GM12864 (cell line): ENCODE measurements around the gene TAF5L.

ENCODE experiments used
- DNase-seq: peaks from one replicate; pipeline ENCODE4 v3.0.0-alpha.2; 2011; ENCODE audit warnings: low read depth
- H3K4me3 ChIP-seq: 2 replicates; pipeline ENCODE4 v1.5.1; 2011; ENCODE audit warnings: mild to moderate bottlenecking, low read depth, low read length, control low read depth
- TF ChIP-seq, protein P1 (sequence below): IDR thresholded peaks from 2 replicates; pipeline ENCODE4 v1.5.1; 2011; ENCODE audit warnings: low read depth, mild to moderate bottlenecking, moderate library complexity, low read length, control low read depth, inconsistent platforms; ENCODE audit errors: missing control alignments

The TAF5L gene

DNA sequence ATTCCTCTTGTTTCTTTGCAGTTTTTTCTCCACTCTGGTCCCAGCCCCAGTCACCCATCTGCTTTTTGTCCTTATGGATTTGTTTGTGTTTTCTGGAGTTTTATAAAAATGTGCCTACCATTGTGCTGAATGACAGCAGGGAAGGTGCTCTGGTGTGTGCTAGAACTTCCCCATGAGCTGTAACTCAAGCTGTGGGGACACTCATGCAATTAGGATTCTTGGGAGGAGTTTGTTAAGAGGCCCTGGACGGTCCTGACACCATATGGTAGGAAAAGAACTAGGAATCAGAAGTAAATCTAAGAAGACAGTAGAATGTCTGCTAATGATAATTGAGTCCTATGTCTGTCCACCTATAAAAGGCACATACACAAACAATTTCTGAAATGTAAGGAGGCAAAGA, 27.5 kb upstream of the TAF5L start:
- no peak for DNase-seq
- TF ChIP-seq, protein P1, sequence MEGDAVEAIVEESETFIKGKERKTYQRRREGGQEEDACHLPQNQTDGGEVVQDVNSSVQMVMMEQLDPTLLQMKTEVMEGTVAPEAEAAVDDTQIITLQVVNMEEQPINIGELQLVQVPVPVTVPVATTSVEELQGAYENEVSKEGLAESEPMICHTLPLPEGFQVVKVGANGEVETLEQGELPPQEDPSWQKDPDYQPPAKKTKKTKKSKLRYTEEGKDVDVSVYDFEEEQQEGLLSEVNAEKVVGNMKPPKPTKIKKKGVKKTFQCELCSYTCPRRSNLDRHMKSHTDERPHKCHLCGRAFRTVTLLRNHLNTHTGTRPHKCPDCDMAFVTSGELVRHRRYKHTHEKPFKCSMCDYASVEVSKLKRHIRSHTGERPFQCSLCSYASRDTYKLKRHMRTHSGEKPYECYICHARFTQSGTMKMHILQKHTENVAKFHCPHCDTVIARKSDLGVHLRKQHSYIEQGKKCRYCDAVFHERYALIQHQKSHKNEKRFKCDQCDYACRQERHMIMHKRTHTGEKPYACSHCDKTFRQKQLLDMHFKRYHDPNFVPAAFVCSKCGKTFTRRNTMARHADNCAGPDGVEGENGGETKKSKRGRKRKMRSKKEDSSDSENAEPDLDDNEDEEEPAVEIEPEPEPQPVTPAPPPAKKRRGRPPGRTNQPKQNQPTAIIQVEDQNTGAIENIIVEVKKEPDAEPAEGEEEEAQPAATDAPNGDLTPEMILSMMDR = no peak
- H3K4me3 ChIP-seq = no peak overlapping the region

DNA sequence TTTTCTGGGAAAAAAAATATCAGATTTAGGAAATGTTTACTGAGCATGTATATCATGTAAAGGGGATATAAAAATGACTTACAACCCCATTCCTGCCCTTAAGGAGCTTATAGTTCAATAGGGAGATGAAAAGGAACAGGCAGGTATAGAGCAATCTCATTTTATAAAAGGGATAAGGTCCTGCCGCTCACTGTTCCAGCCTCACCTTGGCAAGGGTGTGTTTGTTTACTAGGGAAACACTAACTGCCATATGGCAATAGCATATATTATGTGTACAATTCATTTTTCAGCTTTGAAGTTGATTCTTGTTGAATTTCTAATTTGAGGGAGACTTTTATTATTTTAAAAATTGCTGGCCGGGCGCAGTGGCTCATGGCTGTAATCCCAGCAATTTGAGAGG, 25.6 kb upstream of the TAF5L start:
- no peak for DNase-seq
- H3K4me3 ChIP-seq = no peak overlapping the region
- TF ChIP-seq, protein P1 = no peak

DNA sequence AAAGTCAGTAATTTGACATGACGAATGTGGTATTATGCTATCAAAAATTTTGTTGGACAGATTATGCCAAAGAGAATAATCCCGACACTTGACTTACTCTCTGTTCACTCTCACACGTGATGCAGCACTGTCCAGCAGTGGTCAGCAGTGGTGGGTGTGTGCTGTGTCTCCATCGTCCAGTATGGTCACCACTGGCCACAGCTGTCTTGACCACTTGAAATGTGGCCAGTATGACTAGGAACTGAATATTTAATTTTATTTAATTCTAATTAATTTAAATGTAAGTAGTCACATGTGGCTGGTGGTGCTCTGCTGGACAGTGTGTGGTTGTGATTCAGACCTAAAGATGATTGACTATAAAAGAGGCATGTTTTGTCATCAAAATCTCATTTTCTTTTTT, 24.1 kb upstream of the TAF5L start:
- DNase-seq = no peak
- TF ChIP-seq, protein P1 = no peak
- no peak overlapping the region for H3K4me3 ChIP-seq

DNA sequence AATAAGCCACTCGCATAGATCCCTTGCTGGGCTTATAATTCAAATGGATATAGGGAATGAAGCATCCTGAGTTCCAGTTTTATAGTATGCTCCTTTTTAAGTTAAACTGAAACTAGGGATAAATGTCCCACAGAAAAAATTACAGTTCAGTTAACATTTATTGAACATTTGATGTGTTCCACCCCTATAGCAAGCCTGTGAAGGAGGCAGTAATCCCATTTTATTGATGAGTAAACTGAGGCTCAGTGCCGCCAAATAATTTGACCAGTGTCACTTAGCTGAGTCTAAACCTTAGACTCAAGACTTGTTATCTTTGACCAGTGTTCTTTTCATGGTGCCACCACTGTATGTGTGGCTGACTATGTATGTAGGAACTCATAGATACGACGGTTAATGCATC, 22.5 kb upstream of the TAF5L start:
- H3K4me3 ChIP-seq = no peak overlapping the region
- TF ChIP-seq, protein P1 = no peak
- DNase-seq = no peak

DNA sequence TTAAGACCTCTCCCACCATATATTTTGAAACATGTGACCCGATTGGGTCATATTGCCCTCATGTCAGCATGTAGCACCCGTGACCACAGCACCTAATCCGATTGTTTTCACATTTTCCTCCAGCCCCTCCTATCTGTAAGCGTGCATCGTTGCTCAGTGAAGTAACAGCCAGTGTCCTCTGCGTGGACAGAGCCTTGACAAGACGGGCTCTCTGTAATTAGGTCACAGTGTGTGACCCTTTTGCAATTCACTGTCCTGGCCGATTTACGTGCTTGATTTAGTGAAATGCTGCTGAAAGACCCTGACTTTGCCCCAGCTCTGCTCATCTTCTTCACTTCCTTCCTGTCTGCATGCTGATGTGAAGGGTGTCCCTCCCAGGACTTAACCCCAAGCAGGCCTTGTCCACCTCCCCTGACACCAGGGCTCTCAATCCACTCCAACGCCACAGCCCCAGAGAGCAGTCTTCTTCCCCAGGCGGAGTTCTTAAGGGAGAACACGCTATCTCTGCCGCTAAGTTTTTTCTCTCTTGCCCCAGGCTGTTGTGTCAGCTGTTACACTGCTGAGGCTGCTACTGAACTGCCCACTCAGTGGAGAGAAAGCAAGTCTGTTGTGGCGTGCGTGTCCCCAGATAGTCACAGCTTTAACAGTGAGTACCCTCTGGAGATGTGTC, 19.5 kb upstream of the TAF5L start:
- TF ChIP-seq, protein P1 = no peak
- H3K4me3 ChIP-seq = no peak overlapping the region
- no peak for DNase-seq

DNA sequence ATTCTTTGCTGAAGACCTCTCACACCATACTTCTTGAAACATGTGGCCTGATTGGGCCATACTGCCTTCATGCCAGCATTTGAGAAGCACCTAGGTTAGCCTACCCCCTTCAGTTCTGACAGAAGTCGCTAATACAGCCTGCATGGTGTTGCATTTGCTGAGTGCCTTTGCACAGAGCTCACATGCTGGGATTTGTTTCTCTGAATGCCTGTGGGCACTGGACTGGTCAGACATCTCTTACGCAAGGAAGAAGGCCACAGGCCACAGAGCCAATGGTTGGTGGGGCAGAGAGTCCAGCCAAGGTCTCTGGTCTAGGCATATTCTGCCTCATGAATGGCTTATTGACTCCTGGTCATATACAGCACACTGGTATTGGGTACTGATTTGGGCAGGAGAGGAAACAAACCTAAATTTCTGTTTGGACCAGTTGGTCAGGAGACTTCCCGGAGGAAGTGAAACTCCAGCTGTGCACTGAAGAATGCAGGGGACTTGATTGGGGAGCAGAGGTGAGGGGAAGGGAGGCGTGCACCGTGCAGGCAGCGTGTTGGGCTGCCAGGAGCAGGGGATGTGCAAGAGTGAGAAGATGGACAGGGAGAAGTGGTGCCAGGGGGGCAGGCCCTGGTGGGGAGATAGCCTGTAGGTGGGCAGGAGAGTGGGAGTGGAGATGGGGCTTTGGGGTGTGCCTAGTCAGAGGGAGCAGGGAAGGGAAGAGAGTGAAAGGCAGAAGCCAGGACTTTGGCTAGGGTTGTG, 18.2 kb upstream of the TAF5L start:
- no peak overlapping the region for H3K4me3 ChIP-seq
- TF ChIP-seq, protein P1 = no peak
- no peak for DNase-seq

DNA sequence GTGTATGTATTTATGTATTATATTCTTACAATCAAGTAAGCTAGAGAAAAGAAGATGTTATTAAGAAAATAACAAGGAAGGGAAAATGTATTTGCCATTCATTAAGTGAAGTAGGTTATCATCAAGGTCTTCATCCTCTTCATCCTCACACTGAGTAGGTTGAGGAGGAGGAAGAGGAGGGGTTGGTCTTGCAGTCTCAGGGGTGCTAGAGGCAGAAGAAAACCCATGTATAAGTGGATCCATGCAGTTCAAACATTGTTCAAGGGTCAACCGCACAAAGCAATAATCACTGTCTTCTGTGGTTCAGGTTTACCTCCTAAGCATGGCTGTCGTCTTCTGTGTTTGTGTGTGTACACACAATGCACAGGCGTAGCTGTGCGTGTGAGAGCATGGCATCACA, 17.0 kb upstream of the TAF5L start:
- no peak overlapping the region for H3K4me3 ChIP-seq
- TF ChIP-seq, protein P1 = no peak
- no peak for DNase-seq
